Iris pigment epithelial cell (primary cell): ENCODE results near the gene BTBD3.

Experiments
- DNase-seq: peaks from one replicate; pipeline ENCODE4 v3.0.0-alpha.2; 2011; ENCODE audit warnings: low read depth

Gene BTBD3

DNA sequence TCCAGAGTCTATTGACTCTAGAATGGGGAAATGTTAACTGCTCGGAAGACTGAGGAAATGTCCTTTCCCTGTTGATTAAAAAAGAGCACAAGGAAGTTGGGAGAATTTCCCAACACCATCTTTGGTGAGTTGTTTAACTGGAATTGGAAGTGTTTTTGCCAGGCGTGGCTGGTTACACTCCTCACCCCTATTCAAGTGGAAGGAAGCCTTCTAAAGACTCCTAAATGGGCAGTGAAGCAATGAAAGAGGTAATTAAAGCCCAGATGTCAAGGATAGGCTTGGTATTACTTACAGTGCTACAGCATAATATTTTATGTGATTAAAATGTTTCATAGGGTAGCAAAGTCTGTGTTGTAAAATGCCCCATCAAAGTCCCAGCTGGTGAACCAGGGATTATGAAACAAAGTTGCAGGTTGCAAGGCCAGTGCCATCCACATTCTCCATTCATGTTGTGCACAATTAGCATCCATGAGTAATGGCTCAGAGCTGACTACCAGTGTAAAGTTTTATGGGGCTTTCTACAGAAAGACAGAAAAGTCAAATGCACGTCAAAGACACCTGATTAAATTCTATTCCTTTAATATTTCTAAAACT is 52.6 kb downstream of the BTBD3 start:
- DNase-seq, result no peak

DNA sequence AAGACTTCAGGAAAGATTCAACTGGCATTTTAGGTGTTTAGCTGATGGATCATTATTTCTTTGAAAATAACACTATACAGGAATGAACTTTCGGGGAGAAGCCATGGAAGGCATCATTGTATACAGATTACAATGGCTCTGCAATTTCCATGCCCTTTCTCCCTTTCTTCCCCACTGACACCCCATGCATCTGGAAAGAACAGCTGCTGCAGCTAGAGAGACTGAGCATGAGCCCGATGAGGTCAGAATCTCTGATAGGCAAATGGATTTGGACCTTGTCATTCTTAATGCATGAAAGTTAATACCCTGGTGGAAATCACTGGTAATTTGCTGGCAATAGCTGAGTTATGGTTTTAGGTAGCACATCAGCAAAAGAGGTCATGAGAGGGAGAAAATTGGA is 54.8 kb downstream of the BTBD3 start:
- DNase-seq, result no peak
